Lower leg skin (tissue), 3 donors: ENCODE data around the gene OLFM2.

ENCODE experiments used
- CTCF ChIP-seq, 3 donors: fragments of 450-650 bp; IDR thresholded peaks; one replicate each; pipeline ENCODE4 v1.5.1; 2016; ENCODE audit warnings: antibody characterized with exemption in 3 of 3, mild to moderate bottlenecking in 3 of 3, moderate library complexity in 2 of 3
- POLR2A ChIP-seq, 2 donors: fragments of 450-650 bp; IDR thresholded peaks; one replicate each; pipeline ENCODE4 v1.6.1; 2016 to 2017; ENCODE audit warnings: antibody characterized with exemption in 2 of 2, mild to moderate bottlenecking in 1 of 2, moderate library complexity in 1 of 2

DNA sequence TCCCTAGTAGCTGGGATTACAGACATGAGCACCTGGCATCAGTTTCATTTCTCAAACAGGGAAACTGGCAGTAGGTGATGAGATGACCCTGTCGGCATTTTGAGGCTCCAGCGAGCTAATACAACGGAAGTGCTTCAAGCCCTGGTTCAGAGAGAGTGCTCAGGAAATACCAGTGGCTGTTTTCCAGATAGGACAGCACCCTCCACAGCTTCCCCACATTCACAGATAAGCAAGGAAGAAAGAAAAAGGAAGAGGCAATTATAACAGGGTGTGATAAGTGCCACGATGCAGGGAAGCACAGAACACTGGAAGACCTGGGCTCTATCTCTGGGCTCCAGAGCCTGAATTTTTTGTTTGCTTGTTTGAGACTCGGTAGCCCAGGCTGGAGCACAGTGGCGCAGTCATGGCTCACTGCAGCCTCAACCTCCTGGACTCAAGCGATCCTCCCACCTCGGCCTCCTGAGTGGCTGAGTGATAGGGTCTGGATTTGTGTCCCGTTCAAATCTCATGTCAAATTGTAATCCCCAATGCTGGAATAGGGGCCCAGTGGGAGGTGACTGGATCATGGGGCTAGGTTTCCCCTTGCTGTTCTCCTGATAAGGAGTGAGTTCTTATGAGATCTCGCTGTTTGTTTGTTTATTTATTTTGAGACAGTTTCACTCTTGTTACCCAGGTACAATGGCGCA lies 57.7 kb downstream of the OLFM2 start:
- TF ChIP-seq CTCF (IDR thresholded peaks at IDR 0.05) (no peak), POLR2A (IDR thresholded peaks at IDR 0.05) (no peak)
